ENCODE results near the gene ELMO3.

GRCh38 chr16:67234180-67234597 lies 35.3 kb downstream of the ELMO3 start:
- TF ChIP-seq POU2F2 (IDR thresholded peaks at IDR 0.05; ENCODE audit: low read depth, low read length) (no peak), POLR2A (IDR thresholded peaks at IDR 0.05; ENCODE audit: low read depth, low read length) (no peak), TAF1 (IDR thresholded peaks at IDR 0.05; ENCODE audit: low read depth, low read length) (no peak), SPI1 (IDR thresholded peaks at IDR 0.05; ENCODE audit: low read depth, low read length) (no peak), POLR2AphosphoS5 (IDR thresholded peaks at IDR 0.05; ENCODE audit: low read depth, low read length) (peak; percentile 51; the same call in 1 of the 2 replicates), PAX5 (IDR thresholded peaks at IDR 0.05; ENCODE audit: insufficient read depth, low read length, severe bottlenecking) (no peak)
